Neuronal stem cell (in vitro differentiated cells): ENCODE measurements around the gene GRIA2.

Experiments
- DNase-seq: peaks from one replicate; pipeline ENCODE4 v3.0.0-alpha.2; 2013; ENCODE audit warnings: low spot score
- H2AFZ ChIP-seq: one replicate; pipeline ENCODE4 v1.6.1; 2013; ENCODE audit warnings: mild to moderate bottlenecking, low read length, inconsistent platforms
- H2AK5ac ChIP-seq: 2 replicates; pipeline ENCODE4 v1.6.1; 2013; ENCODE audit warnings: low read depth, mild to moderate bottlenecking, inconsistent platforms, low read length, moderate library complexity, mixed read lengths
- H2BK120ac ChIP-seq: 2 replicates; pipeline ENCODE4 v1.6.1; 2013; ENCODE audit warnings: low read depth, mild to moderate bottlenecking, inconsistent platforms, low read length, moderate library complexity, mixed read lengths
- H2BK12ac ChIP-seq: one replicate; pipeline ENCODE4 v1.6.1; 2013; ENCODE audit warnings: low read length, inconsistent platforms
- H2BK15ac ChIP-seq: 2 replicates; pipeline ENCODE4 v1.6.1; 2013; ENCODE audit warnings: mild to moderate bottlenecking, low read length, inconsistent platforms, mixed read lengths
- H2BK5ac ChIP-seq: one replicate; pipeline ENCODE4 v1.6.1; 2013; ENCODE audit warnings: inconsistent platforms, mild to moderate bottlenecking, low read length, moderate library complexity
- H3K14ac ChIP-seq: one replicate; pipeline ENCODE4 v1.6.1; 2013; ENCODE audit warnings: low read length, inconsistent platforms
- H3K18ac ChIP-seq: 2 replicates; pipeline ENCODE4 v1.6.1; 2013; ENCODE audit warnings: low read length, inconsistent platforms
- H3K23ac ChIP-seq: 2 replicates; pipeline ENCODE4 v1.6.1; 2013; ENCODE audit warnings: low read depth, mild to moderate bottlenecking, mixed read lengths, low read length, inconsistent platforms; ENCODE audit not compliant: poor library complexity
- H3K27ac ChIP-seq: replicated peaks from 3 replicates; pipeline ENCODE4 v1.5.1; 2013; ENCODE audit warnings: low read length, inconsistent platforms
- H3K27me3 ChIP-seq, 3 experiments: 2 replicates each; pipeline ENCODE4 v1.6.1; 2013; ENCODE audit warnings: low read length in 3 of 3, mild to moderate bottlenecking in 2 of 3, inconsistent platforms in 1 of 3, low read depth in 1 of 3, mixed read lengths in 1 of 3, moderate library complexity in 1 of 3; ENCODE audit not compliant: control insufficient read depth in 3 of 3, insufficient read depth in 3 of 3
- H3K36me3 ChIP-seq, 2 donors: replicated peaks in 1 of 2; 2 replicates each; pipeline ENCODE4 v1.6.1; 2013; ENCODE audit warnings: low read length in 2 of 2; ENCODE audit not compliant: control insufficient read depth in 2 of 2, insufficient read depth in 2 of 2
- H3K4ac ChIP-seq: 2 replicates; pipeline ENCODE4 v1.6.1; 2013; ENCODE audit warnings: inconsistent platforms, mild to moderate bottlenecking, low read length, moderate library complexity
- H3K4me1 ChIP-seq, 2 donors: 1 replicate in 1 of 2; 2 replicates in 1 of 2; pipeline ENCODE4 v1.6.1; 2013; ENCODE audit warnings: low read length in 2 of 2, low read depth in 1 of 2; ENCODE audit not compliant: control insufficient read depth in 2 of 2, insufficient read depth in 1 of 2
- H3K4me2 ChIP-seq: one replicate; pipeline ENCODE4 v1.6.1; 2013; ENCODE audit warnings: mild to moderate bottlenecking, low read length, inconsistent platforms; ENCODE audit not compliant: insufficient read depth, poor library complexity, severe bottlenecking
- H3K4me3 ChIP-seq, 2 donors: 2 replicates each; pipeline ENCODE4 v1.5.1; 2013; ENCODE audit warnings: low read length in 2 of 2, mild to moderate bottlenecking in 2 of 2, inconsistent platforms in 1 of 2, moderate library complexity in 1 of 2
- H3K79me1 ChIP-seq: one replicate; pipeline ENCODE4 v1.6.1; 2013; ENCODE audit warnings: low read depth, mild to moderate bottlenecking, inconsistent platforms, low read length, moderate library complexity
- H3K9ac ChIP-seq: one replicate; pipeline ENCODE4 v1.6.1; 2013; ENCODE audit warnings: mild to moderate bottlenecking, low read depth, low read length, inconsistent platforms; ENCODE audit not compliant: poor library complexity
- H3K9me3 ChIP-seq, 2 donors: replicated peaks in 1 of 2; 2 replicates each; pipeline versions ENCODE3 to v1.6.1; 2013; ENCODE audit warnings: low read length in 2 of 2, mild to moderate bottlenecking in 2 of 2, inconsistent platforms in 1 of 2, low read depth in 1 of 2, mixed read lengths in 1 of 2, moderate library complexity in 1 of 2; ENCODE audit not compliant: control insufficient read depth in 2 of 2, insufficient read depth in 1 of 2
- H4K8ac ChIP-seq: one replicate; pipeline ENCODE4 v1.6.1; 2013; ENCODE audit warnings: low read depth, mild to moderate bottlenecking, inconsistent platforms, low read length, moderate library complexity
- H4K91ac ChIP-seq: one replicate; pipeline ENCODE4 v1.6.1; 2013; ENCODE audit warnings: low read length, low read depth, mild to moderate bottlenecking, inconsistent platforms; ENCODE audit not compliant: poor library complexity
- WGBS, 2 donors: extraction: QIAGEN DNeasy Blood & Tissue Kit; methylation state at CpG; one replicate each; pipeline ENCODE4 v1.1.7; 2013; ENCODE audit warnings: missing lambda C conversion rate in 2 of 2, mixed read lengths in 1 of 2; ENCODE audit not compliant: insufficient read length in 2 of 2, insufficient replicate concordance in 1 of 2; ENCODE audit errors: extremely low coverage in 2 of 2; 5-methylcytosine and 5-hydroxymethylcytosine counted together

The GRIA2 gene

DNA sequence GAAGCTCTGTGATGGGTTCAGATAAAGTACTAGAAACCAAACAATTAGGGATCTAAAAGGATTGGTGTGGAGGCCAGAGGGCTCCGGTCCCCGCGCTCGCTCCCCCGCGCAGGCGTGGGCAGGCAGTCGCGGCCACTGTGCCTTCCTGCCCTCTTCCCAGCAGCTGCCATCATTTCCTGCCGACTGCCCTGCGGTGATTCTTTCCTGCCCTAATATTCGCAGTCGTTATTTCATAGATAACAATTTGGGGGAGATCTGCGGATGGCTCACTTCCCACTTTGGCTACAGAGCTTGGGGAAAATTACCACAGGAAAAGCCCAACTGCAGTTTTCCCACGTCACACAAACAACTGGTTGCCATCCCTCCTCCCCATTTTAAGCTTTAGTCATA, 2.2 kb downstream of the GRIA2 start:
- Histone ChIP-seq H3K4me1 (peaks cover 12% of the 10 kb centered on the region in 2 donors), H2BK15ac (no peak overlapping the region), H3K4me3 (peak overlapping the region; percentile 52 to 83), H3K9ac (peak overlapping the region; percentile 78), H2BK120ac (no peak overlapping the region), H4K8ac (no peak overlapping the region), H3K4me2 (peak overlapping the region; percentile 96), H3K79me1 (no peaks in the 10 kb centered on the region), H3K36me3 (no peaks in the 10 kb centered on the region), H3K27me3 (peaks cover 11 to 36% (median 27%) of the 10 kb centered on the region in 3 experiments), H2BK12ac (no peak overlapping the region), H2AK5ac (no peak overlapping the region), H3K4ac (no peak overlapping the region), H3K23ac (no peak overlapping the region), H2BK5ac (no peak overlapping the region), H4K91ac (no peak overlapping the region), H3K9me3 (peaks cover 0 to 4% of the 10 kb centered on the region in 2 donors), H3K27ac (no peak overlapping the region), H3K14ac (no peak overlapping the region), H3K18ac (peak overlapping the region; percentile 24), H2AFZ (peak overlapping the region; percentile 96)
- WGBS, 2 donors: no CpG with 5 or more reads among the region's 15 CpGs
- no peak for DNase-seq

DNA sequence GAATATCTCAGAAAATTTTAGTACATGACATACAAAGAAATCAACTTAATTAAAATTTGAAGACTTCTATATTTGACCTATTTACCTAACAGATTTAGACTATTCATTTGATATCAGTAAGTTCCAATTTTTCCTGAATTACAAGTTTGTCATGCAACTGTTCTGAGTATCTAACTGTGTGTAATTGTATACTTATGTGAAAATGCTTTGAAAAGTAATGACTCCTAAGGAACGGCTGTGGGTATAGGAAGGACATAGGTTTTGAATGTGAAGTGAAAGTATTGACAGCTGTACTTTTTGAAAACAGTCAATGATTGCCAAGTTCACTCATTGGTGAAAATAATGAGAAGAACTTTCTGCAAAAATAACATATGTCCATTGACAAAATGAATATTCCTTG, 2.9 kb downstream of the GRIA2 start:
- H3K9me3 ChIP-seq: peaks cover 0 to 4% of the 10 kb centered on the region in 2 donors
- no peak overlapping the region for H3K4me2 ChIP-seq
- H3K36me3 ChIP-seq: no peaks in the 10 kb centered on the region
- H4K8ac ChIP-seq: no peak overlapping the region
- H2AK5ac ChIP-seq: no peak overlapping the region
- H3K23ac ChIP-seq: no peak overlapping the region
- peak overlapping the region; percentile 96 for H2AFZ ChIP-seq
- H3K27ac ChIP-seq: no peak overlapping the region
- no peak overlapping the region for H2BK5ac ChIP-seq
- H2BK120ac ChIP-seq: no peak overlapping the region
- no peak overlapping the region for H3K4me3 ChIP-seq
- no peak overlapping the region for H3K14ac ChIP-seq
- no peak overlapping the region for H2BK15ac ChIP-seq
- H3K27me3 ChIP-seq: peaks cover 11 to 36% (median 27%) of the 10 kb centered on the region in 3 experiments
- no peak overlapping the region for H3K4ac ChIP-seq
- H3K4me1 ChIP-seq: peaks cover 12% of the 10 kb centered on the region in 2 donors
- no peaks in the 10 kb centered on the region for H3K79me1 ChIP-seq
- no peak overlapping the region for H3K18ac ChIP-seq
- H3K9ac ChIP-seq: no peak overlapping the region
- no CpG with 5 or more reads among the region's 1 CpG for WGBS, 2 donors
- DNase-seq: no peak
- no peak overlapping the region for H4K91ac ChIP-seq
- H2BK12ac ChIP-seq: no peak overlapping the region

DNA sequence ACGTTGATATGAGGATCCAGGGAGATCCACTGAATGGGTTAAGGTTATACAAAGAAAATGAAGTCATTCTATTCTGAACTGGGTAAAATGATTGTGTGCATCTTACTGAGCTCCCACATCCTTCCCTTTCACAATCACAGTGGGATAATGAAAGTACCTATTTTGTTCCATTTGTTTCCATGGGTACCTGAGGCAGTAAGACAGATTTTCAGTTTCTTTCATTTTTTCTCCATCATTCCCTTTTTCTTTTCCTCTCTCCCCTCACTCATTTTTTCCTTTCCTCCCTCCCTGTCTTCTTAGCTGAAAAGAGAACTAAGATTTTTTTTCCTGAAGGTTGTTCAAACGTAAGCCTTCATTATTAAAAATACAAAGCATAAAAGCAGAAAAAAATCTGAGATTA, 4.6 kb downstream of the GRIA2 start:
- Histone ChIP-seq H3K9me3 (peaks cover 0 to 4% of the 10 kb centered on the region in 2 donors), H4K91ac (no peak overlapping the region), H2AK5ac (no peak overlapping the region), H2AFZ (no peak overlapping the region), H3K23ac (no peak overlapping the region), H3K27ac (no peak overlapping the region), H4K8ac (no peak overlapping the region), H3K4me1 (peaks cover 12% of the 10 kb centered on the region in 2 donors), H3K27me3 (peaks cover 11 to 25% (median 16%) of the 10 kb centered on the region in 3 experiments), H3K79me1 (no peaks in the 10 kb centered on the region), H3K9ac (no peak overlapping the region), H2BK5ac (no peak overlapping the region), H3K36me3 (no peaks in the 10 kb centered on the region), H3K14ac (no peak overlapping the region), H3K4me3 (no peak overlapping the region), H2BK15ac (no peak overlapping the region), H2BK120ac (no peak overlapping the region), H3K4ac (no peak overlapping the region), H2BK12ac (no peak overlapping the region), H3K18ac (no peak overlapping the region), H3K4me2 (no peak overlapping the region)
- no CpG with 5 or more reads among the region's 2 CpGs for WGBS, 2 donors
- DNase-seq: no peak

DNA sequence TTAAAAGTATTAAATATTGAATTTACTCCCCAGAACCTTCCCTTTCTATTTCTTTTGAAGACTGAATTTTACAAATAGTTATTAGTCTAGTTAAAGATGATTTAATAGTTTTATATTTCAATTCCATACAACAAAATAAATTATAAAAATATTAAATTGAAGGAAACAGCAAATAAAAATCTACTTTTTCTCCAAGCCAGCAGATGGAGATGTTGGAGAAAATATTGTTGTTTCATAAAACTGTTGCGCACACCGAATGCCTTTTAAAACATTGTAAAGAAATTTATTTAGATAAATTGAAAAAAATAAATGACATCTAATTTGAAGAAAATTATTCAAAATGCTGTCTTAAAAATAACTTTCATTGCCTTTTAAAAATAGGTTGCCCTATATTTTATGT, 5.5 kb downstream of the GRIA2 start:
- Histone ChIP-seq H4K8ac (no peak overlapping the region), H2BK15ac (no peak overlapping the region), H3K14ac (no peak overlapping the region), H2AFZ (no peak overlapping the region), H2BK12ac (no peak overlapping the region), H2AK5ac (no peak overlapping the region), H3K4ac (no peak overlapping the region), H3K23ac (no peak overlapping the region), H2BK120ac (no peak overlapping the region), H3K9me3 (peaks cover 0 to 4% of the 10 kb centered on the region in 2 donors), H3K27ac (no peak overlapping the region), H3K36me3 (no peaks in the 10 kb centered on the region), H3K4me3 (no peak overlapping the region), H2BK5ac (no peak overlapping the region), H3K9ac (no peak overlapping the region), H3K4me1 (peaks cover 10 to 12% of the 10 kb centered on the region in 2 donors), H3K4me2 (no peak overlapping the region), H3K27me3 (peaks cover 8 to 17% (median 12%) of the 10 kb centered on the region in 3 experiments), H3K18ac (no peak overlapping the region), H4K91ac (no peak overlapping the region), H3K79me1 (no peaks in the 10 kb centered on the region)
- WGBS, 2 donors: no CpG with 5 or more reads among the region's 2 CpGs
- no peak for DNase-seq
